Liver (tissue), 9 donors: Measurements from ENCODE around the gene COPG2. TPM values are rescaled to one million over a fixed set of nuclear protein-coding genes. Genes with fewer than 3 reads are reported as not detected.

Experiments used
- DNase-seq: peaks from one replicate; pipeline ENCODE4 v3.0.0-alpha.2; 2017; ENCODE audit warnings: low spot score
- H3K27ac ChIP-seq, 2 donors: one replicate each; pipeline ENCODE4 v1.7.0; 2013; ENCODE audit warnings: inconsistent platforms in 2 of 2, low read length in 2 of 2, control low read depth in 1 of 2, low read depth in 1 of 2, mild to moderate bottlenecking in 1 of 2
- H3K27me3 ChIP-seq, 4 donors: one replicate each; pipeline versions ENCODE4 v1.6.1 to v1.7.0; 2013; ENCODE audit warnings: low read length in 3 of 4, inconsistent platforms in 1 of 4, mild to moderate bottlenecking in 1 of 4, moderate library complexity in 1 of 4; ENCODE audit not compliant: control insufficient read depth in 4 of 4, insufficient read depth in 4 of 4
- H3K36me3 ChIP-seq, 4 donors: one replicate each; pipeline versions ENCODE4 v1.6.1 to v1.7.0; 2013; ENCODE audit warnings: low read length in 3 of 4, mild to moderate bottlenecking in 3 of 4, low read depth in 1 of 4, moderate library complexity in 1 of 4; ENCODE audit not compliant: control insufficient read depth in 4 of 4, insufficient read depth in 3 of 4
- H3K4me1 ChIP-seq, 4 donors: one replicate each; pipeline versions ENCODE4 v1.6.1 to v1.7.0; 2013; ENCODE audit warnings: low read length in 3 of 4, mild to moderate bottlenecking in 3 of 4, moderate library complexity in 1 of 4; ENCODE audit not compliant: control insufficient read depth in 4 of 4, insufficient read depth in 4 of 4
- H3K4me3 ChIP-seq, 3 donors: one replicate each; pipeline versions ENCODE4 v1.6.1 to v1.7.0; 2013; ENCODE audit warnings: low read length in 3 of 3, control low read depth in 1 of 3, low read depth in 1 of 3, mild to moderate bottlenecking in 1 of 3
- H3K9ac ChIP-seq, 2 donors: one replicate each; pipeline ENCODE4 v1.7.0; 2013; ENCODE audit warnings: low read length in 2 of 2, mild to moderate bottlenecking in 2 of 2, moderate library complexity in 2 of 2, control low read depth in 1 of 2, low read depth in 1 of 2
- H3K9me3 ChIP-seq, 4 donors: one replicate each; pipeline versions ENCODE4 v1.6.1 to v1.7.0; 2013; ENCODE audit warnings: low read length in 3 of 4; ENCODE audit not compliant: control insufficient read depth in 4 of 4
- ATF3 ChIP-seq: IDR thresholded peaks from 2 replicates; pipeline ENCODE4 v1.6.1; 2016; ENCODE audit warnings: antibody characterized with exemption
- CTCF ChIP-seq: fragments of 150-350 bp; IDR thresholded peaks from 2 replicates; pipeline ENCODE4 v1.5.1; 2017; ENCODE audit warnings: improper control_type of control experiment, low read depth, low read length; ENCODE audit not compliant: missing input control
- EGR1 ChIP-seq, 2 donors: IDR thresholded peaks; 2 replicates each; pipeline ENCODE4 v1.6.1; 2016 to 2018; ENCODE audit warnings: antibody characterized with exemption in 2 of 2, low read depth in 2 of 2
- FOXA1 ChIP-seq: IDR thresholded peaks from 2 replicates; pipeline ENCODE4 v1.6.1; 2016; ENCODE audit warnings: antibody characterized with exemption
- FOXA2 ChIP-seq: IDR thresholded peaks from 2 replicates; pipeline ENCODE4 v1.6.1; 2016; ENCODE audit warnings: antibody characterized with exemption
- GABPA ChIP-seq, 2 donors: IDR thresholded peaks in 1 of 2; conservative IDR thresholded peaks in 1 of 2; 2 replicates each; pipeline ENCODE4 v1.6.1; 2016; ENCODE audit warnings: antibody characterized with exemption in 2 of 2, mild to moderate bottlenecking in 1 of 2, moderate library complexity in 1 of 2
- HNF4A ChIP-seq, 2 donors: conservative IDR thresholded peaks; 2 replicates each; pipeline ENCODE4 v1.6.1; 2016; ENCODE audit warnings: antibody characterized with exemption in 2 of 2, mild to moderate bottlenecking in 2 of 2
- HNF4G ChIP-seq: IDR thresholded peaks from 2 replicates; pipeline ENCODE4 v1.6.1; 2016; ENCODE audit warnings: antibody characterized with exemption
- JUND ChIP-seq, 2 donors: IDR thresholded peaks; 2 replicates each; pipeline ENCODE4 v1.6.1; 2016; ENCODE audit warnings: antibody characterized with exemption in 2 of 2
- MAX ChIP-seq: IDR thresholded peaks from 2 replicates; pipeline ENCODE4 v1.6.1; 2016; ENCODE audit warnings: antibody characterized with exemption
- NR2F2 ChIP-seq: IDR thresholded peaks from 2 replicates; pipeline ENCODE4 v1.6.1; 2016; ENCODE audit warnings: antibody characterized with exemption
- RAD21 ChIP-seq, 2 donors: IDR thresholded peaks; 2 replicates each; pipeline ENCODE4 v1.6.1; 2016; ENCODE audit warnings: antibody characterized with exemption in 2 of 2, mild to moderate bottlenecking in 2 of 2
- REST ChIP-seq: IDR thresholded peaks from 2 replicates; pipeline ENCODE4 v1.6.1; 2016; ENCODE audit warnings: antibody characterized with exemption, mild to moderate bottlenecking
- RXRA ChIP-seq, 2 donors: IDR thresholded peaks; 2 replicates each; pipeline ENCODE4 v1.6.1; 2017 to 2018; ENCODE audit warnings: antibody characterized with exemption in 2 of 2, mild to moderate bottlenecking in 1 of 2
- SP1 ChIP-seq: IDR thresholded peaks from 2 replicates; pipeline ENCODE4 v1.6.1; 2018; ENCODE audit warnings: antibody characterized with exemption, mild to moderate bottlenecking
- TAF1 ChIP-seq: conservative IDR thresholded peaks from 2 replicates; pipeline ENCODE4 v1.6.1; 2016; ENCODE audit warnings: antibody characterized with exemption, mild to moderate bottlenecking
- ZBTB33 ChIP-seq: IDR thresholded peaks from 2 replicates; pipeline ENCODE4 v1.6.1; 2016; ENCODE audit warnings: antibody characterized with exemption
- WGBS: extraction: QIAGEN DNeasy Blood & Tissue Kit; methylation state at CpG from one replicate; pipeline ENCODE4 v1.1.7; 2013; 5-methylcytosine and 5-hydroxymethylcytosine counted together
- polyA plus RNA-seq, 2 donors: library from polyadenylated mRNA; stranded (reverse) in 1 of 2; unstranded in 1 of 2; fragments of 200-250 nt in 1 of 2; fragments of >200 nt in 1 of 2; fragmentation: Nextera tagmentation in 1 of 2; extraction: Ambion mirVana in 1 of 2; gene quantifications; one replicate each; pipeline versions ENCODE4 v1.2.1 to v1.2.3, GENCODE V29; 2013 to 2015
- total RNA-seq, 2 donors: library from RNA; depleted of rRNA; stranded (reverse); fragments of >200 nt; gene quantifications; one replicate each; pipeline ENCODE4 v1.2.3, GENCODE V29; 2014
- donor health status: healthy.
- donor health status: healthy.
- donor health status: healthy.
- donor health status: healthy.
- donor health status: healthy.

COPG2 gene
- total and polyA plus RNA-seq, 4 donors: 0.99 to 10.3 (median 4.7) TPM

- no peak overlapping the region for H3K4me3 ChIP-seq
- WGBS: 82% methylated on average over 1 of the region's 1 CpG
- no peak overlapping the region for H3K9ac ChIP-seq
- no peak for DNase-seq
- no peaks in the 10 kb centered on the region for H3K4me1 ChIP-seq
- H3K27ac ChIP-seq: no peak overlapping the region
- TF ChIP-seq SP1 (no peak), ZBTB33 (no peak), GABPA (IDR thresholded peaks at IDR 0.05 in 1 of 2, conservative IDR thresholded peaks at IDR 0.05 in 1 of 2) (no peak), EGR1 (IDR thresholded peaks at IDR 0.05; ENCODE audit: low read depth in 2 of 2) (no peak), CTCF (no peak)
- H3K27me3 ChIP-seq: no peaks in the 10 kb centered on the region
- H3K9me3 ChIP-seq: peaks cover 0 to 7% (median 1%) of the 10 kb centered on the region in 4 donors
- no peaks in the 10 kb centered on the region for H3K36me3 ChIP-seq
These were observed 188.7 kb downstream of the COPG2 start for GRCh38 chr7:130479716-130480400.

- WGBS: 93% methylated on average over 3 of the region's 3 CpGs
- Histone ChIP-seq H3K36me3 (no peaks in the 10 kb centered on the region), H3K4me3 (no peak overlapping the region), H3K4me1 (no peaks in the 10 kb centered on the region), H3K27me3 (no peaks in the 10 kb centered on the region), H3K9ac (no peak overlapping the region), H3K9me3 (peaks cover 0 to 7% (median 1%) of the 10 kb centered on the region in 4 donors), H3K27ac (no peak overlapping the region)
- no peak for DNase-seq
- TF ChIP-seq CTCF: no peak
- TF ChIP-seq FOXA1: no peak
- TF ChIP-seq ZBTB33: no peak
- TF ChIP-seq REST: no peak
- TF ChIP-seq RAD21 (IDR thresholded peaks at IDR 0.05): no peak
- no peak for TF ChIP-seq SP1
- no peak for TF ChIP-seq HNF4G
- TF ChIP-seq JUND (IDR thresholded peaks at IDR 0.05): no peak
- TF ChIP-seq RXRA (IDR thresholded peaks at IDR 0.05): no peak
- TF ChIP-seq NR2F2: no peak
- no peak for TF ChIP-seq MAX
- TF ChIP-seq GABPA (IDR thresholded peaks at IDR 0.05 in 1 of 2, conservative IDR thresholded peaks at IDR 0.05 in 1 of 2): no peak
- no peak for TF ChIP-seq FOXA2
- no peak for TF ChIP-seq TAF1
- TF ChIP-seq ATF3: no peak
- TF ChIP-seq HNF4A (conservative IDR thresholded peaks at IDR 0.05): no peak
- no peak for TF ChIP-seq EGR1 (IDR thresholded peaks at IDR 0.05; ENCODE audit: low read depth in 2 of 2)
These were observed 189.6 kb downstream of the COPG2 start for GRCh38 chr7:130478991-130479390.
